ENCODE results near the gene EXPH5. TPM values are rescaled to one million over a fixed set of nuclear protein-coding genes. Genes with fewer than 3 reads are reported as not detected.
"Not testable (repeated sequence)": the region's sequence is repeated elsewhere in the genome, so short reads cannot be mapped to it uniquely, and the experiment has no call there.

Gene EXPH5
- total RNA-seq, 1 experiment from 2014 or later, result 1.5 TPM

DNA sequence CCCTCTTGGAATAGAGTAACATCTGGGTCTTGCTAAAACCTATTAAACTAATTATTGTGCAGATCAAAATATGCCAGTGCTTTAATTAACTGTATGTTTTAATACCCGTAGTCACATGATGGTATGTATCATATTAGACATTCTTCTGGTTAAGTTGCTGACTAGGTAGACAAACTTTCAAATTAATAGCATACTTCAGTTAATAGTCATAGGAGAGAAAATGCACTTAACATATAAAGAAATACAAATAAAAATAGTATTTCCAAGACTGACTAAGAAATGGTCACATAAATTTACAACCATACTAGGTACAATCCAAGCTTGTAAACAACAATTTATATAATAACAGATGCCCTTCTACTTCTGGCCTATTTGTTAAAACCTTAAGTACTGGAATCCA, 7.6 kb upstream of the EXPH5 start:
- DNase-seq (ENCODE audit: low read depth), result no peak

DNA sequence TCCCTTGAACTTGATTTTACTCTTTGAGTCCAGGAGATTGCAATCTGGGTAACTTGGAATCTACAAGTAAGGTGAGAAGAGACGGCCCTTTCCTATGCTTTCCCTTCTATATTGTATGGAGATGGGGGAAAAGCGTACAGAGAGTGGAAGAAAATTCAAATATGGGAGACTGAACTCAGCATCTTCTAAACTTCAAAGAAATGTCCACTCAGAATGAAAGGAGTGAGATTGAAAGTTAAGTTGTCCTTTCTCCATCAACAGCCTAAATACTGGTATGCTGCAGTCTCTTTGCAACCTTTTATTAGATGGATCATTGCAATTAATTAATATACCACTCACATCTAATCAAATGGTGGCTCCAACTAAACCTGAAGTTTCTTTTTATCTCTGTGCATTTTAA, 6.4 kb upstream of the EXPH5 start:
- DNase-seq (ENCODE audit: low read depth), result no peak

GRCh38 chr11:108597736-108598355, 4.3 kb upstream of the EXPH5 start:
- no peak for DNase-seq (ENCODE audit: low read depth)

GRCh38 chr11:108596701-108597100, 3.1 kb upstream of the EXPH5 start:
- DNase-seq (ENCODE audit: low read depth), result no peak

DNA sequence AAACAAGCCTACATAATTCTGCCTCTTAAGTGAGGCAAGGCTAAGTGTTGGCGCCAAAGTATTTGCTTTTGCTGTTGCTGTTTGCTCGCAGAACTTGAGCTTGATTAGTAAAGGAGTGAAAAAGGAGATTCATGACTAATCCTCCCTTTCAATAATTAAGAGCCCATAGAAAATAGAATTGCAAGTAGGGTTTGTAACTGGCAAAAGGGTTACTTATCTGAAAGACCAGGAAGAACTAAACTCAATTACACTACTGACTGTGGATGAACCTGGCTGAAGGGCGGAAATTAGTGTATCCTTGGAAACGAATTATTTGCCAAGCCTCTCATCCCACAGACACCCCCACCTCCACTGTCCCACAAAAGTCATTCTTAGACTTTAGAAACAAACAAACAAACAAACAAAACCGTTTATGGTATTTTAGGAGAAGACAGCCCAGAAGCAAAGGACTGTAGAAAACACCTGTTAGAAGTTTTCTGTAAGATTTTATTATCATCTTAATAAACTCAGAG, 411 bp upstream of the EXPH5 start:
- DNase-seq (ENCODE audit: low read depth), result no peak

GRCh38 chr11:108592591-108593213, 866 bp downstream of the EXPH5 start:
- peak; percentile 38 for DNase-seq (ENCODE audit: low read depth)

- no peak for DNase-seq (ENCODE audit: low read depth)
Observed at GRCh38 chr11:108591893-108592292, 1.7 kb downstream of the EXPH5 start.

- no peak for DNase-seq (ENCODE audit: low read depth)
Observed at GRCh38 chr11:108589136-108589535, 4.4 kb downstream of the EXPH5 start.

- no peak for DNase-seq (ENCODE audit: low read depth)
Observed at GRCh38 chr11:108588287-108588686, 5.3 kb downstream of the EXPH5 start.

GRCh38 chr11:108587109-108587508, 6.5 kb downstream of the EXPH5 start:
- no peak for DNase-seq (ENCODE audit: low read depth)

DNA sequence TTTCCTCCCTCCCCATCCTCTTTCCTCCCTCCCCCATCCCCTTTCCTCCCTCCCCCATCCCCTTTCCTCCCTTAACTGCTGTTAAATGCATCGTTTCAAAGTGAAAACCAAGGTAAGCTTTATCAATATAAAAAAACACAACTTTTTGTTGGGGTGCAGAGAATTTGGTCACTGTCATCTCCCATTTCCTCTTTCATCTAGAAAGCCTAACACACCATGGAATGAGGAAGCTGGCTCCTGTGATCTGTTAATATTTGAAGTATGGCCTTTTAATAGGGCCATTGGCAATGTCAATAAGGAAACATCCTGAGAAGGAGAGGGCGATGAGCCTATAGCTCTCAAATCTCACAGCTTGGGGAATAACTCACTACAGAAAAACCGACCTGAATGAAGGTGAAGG, 7.0 kb downstream of the EXPH5 start:
- DNase-seq (ENCODE audit: low read depth), result no peak

DNA sequence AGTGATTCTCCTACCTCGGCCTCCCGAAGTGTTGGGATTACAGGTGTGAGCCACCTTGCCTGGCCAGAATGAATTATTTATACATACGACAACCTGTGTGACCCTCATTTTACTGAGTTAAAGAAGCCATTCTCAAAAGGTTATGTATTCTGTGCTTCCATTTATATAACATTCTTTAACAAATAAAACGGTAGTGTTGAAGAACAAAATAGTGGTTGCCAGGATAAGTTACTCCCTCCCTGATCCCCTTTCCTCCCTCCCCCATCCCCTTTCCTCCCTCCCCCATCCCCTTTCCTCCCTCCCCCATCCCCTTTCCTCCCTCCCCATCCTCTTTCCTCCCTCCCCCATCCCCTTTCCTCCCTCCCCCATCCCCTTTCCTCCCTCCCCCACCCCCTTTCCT, 7.4 kb downstream of the EXPH5 start:
- DNase-seq (ENCODE audit: low read depth), result not testable (repeated sequence)

GRCh38 chr11:108584973-108585372, 8.6 kb downstream of the EXPH5 start:
- no peak for DNase-seq (ENCODE audit: low read depth)

DNA sequence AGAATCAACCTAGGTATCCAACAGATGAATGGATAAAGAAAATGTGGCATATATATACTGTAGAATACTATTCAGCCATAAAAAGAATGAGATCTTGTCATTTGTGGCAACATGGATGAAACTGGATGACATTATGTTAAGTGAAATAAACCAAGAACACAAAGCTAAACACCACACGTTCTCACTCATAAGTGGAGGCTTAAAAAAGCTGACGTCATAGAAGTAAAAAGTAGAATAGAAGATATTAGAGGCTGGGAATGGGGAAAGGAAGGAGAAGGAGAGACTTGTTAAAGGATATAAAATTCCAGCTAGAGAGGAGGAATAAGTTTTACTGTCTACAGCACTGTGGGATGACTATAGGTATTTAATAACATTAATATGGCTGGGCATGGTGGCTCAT, 12.9 kb downstream of the EXPH5 start:
- no peak for DNase-seq (ENCODE audit: low read depth)

DNA sequence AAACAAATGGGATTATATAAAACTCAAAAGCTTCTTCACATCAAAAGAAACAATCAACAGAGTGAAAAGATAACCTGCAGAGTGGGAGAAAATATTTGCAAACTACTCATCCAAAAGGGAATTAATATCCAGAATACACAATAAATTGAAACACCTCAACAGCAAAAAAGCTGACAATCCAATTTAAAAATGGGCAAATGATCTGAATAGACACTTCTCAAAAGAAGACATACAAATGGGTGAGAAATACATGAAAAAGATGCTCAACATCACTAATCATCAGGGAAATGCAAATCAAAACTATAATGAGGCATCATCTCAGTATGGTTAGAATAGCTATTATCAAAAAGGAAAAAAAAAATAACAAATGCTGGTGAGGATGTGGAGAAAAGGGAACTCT, 13.5 kb downstream of the EXPH5 start:
- DNase-seq (ENCODE audit: low read depth), result no peak

- no peak for DNase-seq (ENCODE audit: low read depth)
Observed at GRCh38 chr11:108576523-108576922, 17.0 kb downstream of the EXPH5 start.

- no peak for DNase-seq (ENCODE audit: low read depth)
Observed at GRCh38 chr11:108574675-108575074, 18.9 kb downstream of the EXPH5 start.

GRCh38 chr11:108571001-108571400, 22.6 kb downstream of the EXPH5 start:
- DNase-seq (ENCODE audit: low read depth), result no peak

DNA sequence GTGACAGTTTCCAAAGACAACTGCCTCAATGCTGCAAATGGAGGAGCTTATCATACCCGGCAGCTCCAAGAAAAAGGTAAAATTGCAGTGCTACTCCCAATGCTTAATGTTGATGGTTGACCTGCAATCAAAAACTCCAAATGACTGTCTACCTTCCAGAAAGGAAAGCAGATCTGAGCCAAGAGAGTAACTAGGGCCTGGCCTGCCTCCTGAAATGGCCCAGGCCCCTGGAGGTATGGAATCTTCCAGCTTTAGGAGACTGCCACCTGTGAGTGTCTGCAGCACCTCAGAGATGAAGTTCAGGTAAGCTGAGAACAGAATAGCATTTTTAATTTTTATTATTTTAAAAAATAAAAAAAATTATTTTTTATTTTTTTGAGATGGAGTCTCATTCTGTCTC, 23.7 kb downstream of the EXPH5 start:
- DNase-seq (ENCODE audit: low read depth), result no peak

GRCh38 chr11:108568195-108568858, 25.2 kb downstream of the EXPH5 start:
- DNase-seq (ENCODE audit: low read depth), result no peak

DNA sequence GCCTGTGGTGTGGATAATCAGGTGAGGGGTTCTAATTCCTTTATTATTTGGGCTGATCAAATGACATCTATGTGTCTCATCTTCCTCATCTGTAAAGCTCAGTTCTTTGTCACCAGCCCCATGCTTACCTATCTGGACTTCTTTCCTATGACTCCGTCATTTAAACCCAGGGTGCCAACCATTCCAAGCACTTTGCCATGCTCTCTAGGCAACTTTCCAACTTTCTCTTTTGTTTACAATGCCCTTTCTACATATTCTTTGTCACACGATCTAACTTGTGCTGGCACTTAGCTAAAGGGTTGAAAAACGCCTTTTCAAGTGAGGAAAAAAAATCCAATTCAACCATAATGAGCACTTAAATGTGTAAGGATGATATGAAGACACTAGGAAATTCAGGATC, 27.9 kb downstream of the EXPH5 start:
- no peak for DNase-seq (ENCODE audit: low read depth)

DNA sequence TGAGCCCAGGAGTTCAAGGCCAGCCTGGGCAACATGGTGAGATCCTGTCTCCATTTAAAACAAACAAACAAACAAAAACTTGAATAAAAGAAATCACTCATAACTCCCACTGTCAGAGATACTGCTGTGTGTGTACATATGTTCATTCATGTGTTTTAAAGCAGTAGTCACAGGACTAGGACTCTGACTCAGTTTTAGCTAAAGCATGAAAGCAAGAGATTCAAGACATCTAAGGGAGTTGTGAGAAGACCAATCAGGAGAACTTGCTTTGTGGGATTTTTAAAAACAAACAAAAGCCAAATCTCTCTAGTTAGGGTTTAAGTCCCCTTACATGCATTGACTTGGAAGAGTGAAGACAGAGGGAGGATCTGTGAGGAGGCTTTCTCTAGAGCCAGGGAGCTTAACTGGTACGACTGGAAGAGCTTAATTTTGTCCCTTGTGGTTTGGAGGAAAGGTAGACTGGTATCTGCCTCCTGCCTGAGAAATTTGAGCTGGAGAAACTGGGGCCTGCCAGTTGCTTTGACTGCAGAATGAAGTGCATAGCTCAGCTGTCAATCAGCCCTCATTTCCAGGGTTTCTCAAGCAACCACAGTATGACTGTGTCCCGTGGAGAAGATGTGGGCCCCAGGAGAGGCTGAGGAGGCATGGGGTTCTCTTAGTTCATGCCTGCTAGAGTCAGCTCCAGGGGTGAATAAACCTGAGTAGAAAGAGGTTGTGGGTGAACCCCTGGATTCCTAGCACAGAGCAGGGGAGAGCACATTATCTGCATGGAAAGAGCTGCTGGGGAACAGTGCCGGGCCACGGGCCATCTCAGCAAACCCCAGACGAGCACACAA, 30.6 kb downstream of the EXPH5 start:
- DNase-seq (ENCODE audit: low read depth), result no peak

Measured in Daoy (cell line).